ENCODE data around the gene CPNE7. TPM values are rescaled to one million over a fixed set of nuclear protein-coding genes. Genes with fewer than 3 reads are reported as not detected.
A peak's percentile ranks its signal among the peaks of the same experiment; 100 is the strongest.

CPNE7 gene
- total RNA-seq, 2 donors from 2014 or later: 11.1 to 44.7 TPM

GRCh38 chr16:89643769-89644300, 68.3 kb downstream of the CPNE7 start:
- Mint-ChIP-seq H3K4me1 (peaks cover 7% of the 10 kb centered on the region), H3K4me3 (no peak overlapping the region), H3K9me3 (no peaks in the 10 kb centered on the region), H3K27me3 (no peaks in the 10 kb centered on the region), H3K27ac (no peak overlapping the region), H3K36me3 (ENCODE audit: low read depth) (peaks cover 25% of the 10 kb centered on the region)
- ATAC-seq (replicated peaks): no peak

DNA sequence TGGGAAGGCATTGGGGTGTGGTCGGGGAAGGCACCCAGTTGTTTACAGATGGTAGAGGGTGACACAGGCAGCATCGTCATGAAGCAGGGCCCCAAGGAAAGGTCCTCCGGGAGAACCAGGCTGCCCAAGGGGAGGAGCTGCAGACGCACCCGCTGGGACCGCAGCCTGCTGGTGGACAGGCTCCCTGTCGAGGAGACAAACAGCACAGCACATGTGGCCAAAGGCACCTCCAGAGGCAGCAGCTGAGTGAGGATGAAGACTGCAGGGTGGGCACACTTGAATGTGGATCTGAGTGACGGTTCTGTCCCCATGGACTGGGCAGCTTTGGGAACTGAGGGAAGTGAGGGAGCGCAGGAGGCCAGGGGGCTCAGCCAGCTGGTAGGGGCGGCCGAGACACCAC, 69.6 kb downstream of the CPNE7 start:
- H3K4me3 Mint-ChIP-seq: no peak overlapping the region

DNA sequence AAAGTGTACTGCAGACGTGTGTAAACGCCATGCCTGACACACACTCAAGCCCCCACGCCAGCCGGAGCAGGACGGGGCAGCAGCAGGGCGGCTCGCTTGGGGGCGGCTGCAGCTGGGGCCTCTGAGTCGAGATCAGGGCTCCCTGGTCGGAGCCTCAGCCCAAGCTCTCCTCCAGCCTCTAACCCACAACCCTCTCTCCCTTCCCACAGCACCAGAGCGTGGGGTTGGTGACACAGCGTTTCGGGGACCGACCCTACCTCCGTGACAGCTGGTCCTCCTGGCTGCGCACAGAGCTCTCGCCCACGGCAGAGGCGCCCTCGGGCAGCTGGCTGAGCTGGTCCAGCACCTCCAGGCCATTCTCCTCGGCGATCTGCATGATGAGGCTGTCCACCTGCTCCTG, 70.7 kb downstream of the CPNE7 start:
- Mint-ChIP-seq H3K4me3 (no peak overlapping the region), H3K27me3 (no peaks in the 10 kb centered on the region), H3K4me1 (no peaks in the 10 kb centered on the region), H3K27ac (no peak overlapping the region), H3K36me3 (ENCODE audit: low read depth) (peaks cover 48% of the 10 kb centered on the region), H3K9me3 (no peaks in the 10 kb centered on the region)
- no peak for ATAC-seq (replicated peaks)

More for the DNA sequence above, 69.6 kb downstream of the CPNE7 start:
- Mint-ChIP-seq H3K4me1 (peaks cover 7% of the 10 kb centered on the region), H3K9me3 (no peaks in the 10 kb centered on the region), H3K27me3 (no peaks in the 10 kb centered on the region), H3K36me3 (ENCODE audit: low read depth) (peaks cover 37% of the 10 kb centered on the region), H3K27ac (peak overlapping the region; percentile 28)
- ATAC-seq (replicated peaks): no peak

Other genes with a start within 250 kb of the CPNE7 start
- 100 to 1,000 TPM; 166 to 178 TPM for gene ANKRD11, start 85.2 kb upstream of the CPNE7 start, total RNA-seq
- gene SPG7, start 67.4 kb upstream of the CPNE7 start, total RNA-seq: 100 to 1,000 TPM; 115 to 135 TPM
- 1,000 to 10,000 TPM; 2,683 to 3,154 TPM for gene RPL13, start 15.1 kb upstream of the CPNE7 start, total RNA-seq
- not detected for gene DPEP1, start 37.9 kb downstream of the CPNE7 start, total RNA-seq
- 10 to 100 TPM; 63.8 to 95.6 TPM for gene CHMP1A, start 82.0 kb downstream of the CPNE7 start, total RNA-seq
- gene SPATA33, start 82.1 kb downstream of the CPNE7 start, total RNA-seq: 10 to 100 TPM; 13.3 to 21.5 TPM
- 10 to 100 TPM; 81.1 to 98.8 TPM for gene CDK10, start 110.9 kb downstream of the CPNE7 start, total RNA-seq
- gene SPATA2L, start 125.9 kb downstream of the CPNE7 start, total RNA-seq: 1 to 10 TPM; 4.4 to 5.0 TPM
- gene VPS9D1, start 145.1 kb downstream of the CPNE7 start, total RNA-seq: 1 to 10 TPM; 1.7 to 4.1 TPM
- gene ZNF276, start 145.8 kb downstream of the CPNE7 start, total RNA-seq: 10 to 100 TPM; 24.7 to 31.1 TPM
- 100 to 1,000 TPM; 115 to 131 TPM for gene FANCA, start 240.9 kb downstream of the CPNE7 start, total RNA-seq

Measured in activated T-helper 17 cell treated with anti-CD3 and anti-CD28 coated beads, Interleukin-2, amount 50 U/mL, for 72 hours (primary cell).